Measurements from ENCODE around the gene CAPN11. TPM values are rescaled to one million over a fixed set of nuclear protein-coding genes. Genes with fewer than 3 reads are reported as not detected.
"Not testable (repeated sequence)": the region's sequence is repeated elsewhere in the genome, so short reads cannot be mapped to it uniquely, and the experiment has no call there.

CAPN11 gene
- total RNA-seq, 1 experiment from 2014 or later: not detected

DNA sequence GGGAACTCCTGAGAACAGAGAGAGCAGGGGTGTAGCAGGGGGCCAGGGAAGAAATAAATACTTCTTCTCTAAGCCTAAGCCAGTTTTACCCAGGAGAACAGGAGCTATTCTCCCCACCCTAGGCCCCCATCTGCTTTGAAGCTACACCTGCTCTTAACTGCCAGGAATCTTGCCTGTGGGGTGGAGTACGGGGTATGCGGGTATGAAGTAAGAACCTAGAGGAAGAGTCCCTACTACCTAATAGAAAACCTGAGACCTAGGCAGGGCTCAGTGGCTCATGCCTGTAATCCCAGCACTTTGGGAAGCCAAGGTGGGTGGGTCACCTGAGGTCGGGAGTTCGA, 66.3 kb downstream of the CAPN11 start:
- no peak for DNase-seq (ENCODE audit: extremely low read depth, low read depth)

- DNase-seq (ENCODE audit: extremely low read depth, low read depth): no peak
Observed at GRCh38 chr6:44225579-44226325, 67.1 kb downstream of the CAPN11 start.

- no peak for DNase-seq (ENCODE audit: extremely low read depth, low read depth)
Observed at GRCh38 chr6:44226368-44227147, 67.9 kb downstream of the CAPN11 start.

DNA sequence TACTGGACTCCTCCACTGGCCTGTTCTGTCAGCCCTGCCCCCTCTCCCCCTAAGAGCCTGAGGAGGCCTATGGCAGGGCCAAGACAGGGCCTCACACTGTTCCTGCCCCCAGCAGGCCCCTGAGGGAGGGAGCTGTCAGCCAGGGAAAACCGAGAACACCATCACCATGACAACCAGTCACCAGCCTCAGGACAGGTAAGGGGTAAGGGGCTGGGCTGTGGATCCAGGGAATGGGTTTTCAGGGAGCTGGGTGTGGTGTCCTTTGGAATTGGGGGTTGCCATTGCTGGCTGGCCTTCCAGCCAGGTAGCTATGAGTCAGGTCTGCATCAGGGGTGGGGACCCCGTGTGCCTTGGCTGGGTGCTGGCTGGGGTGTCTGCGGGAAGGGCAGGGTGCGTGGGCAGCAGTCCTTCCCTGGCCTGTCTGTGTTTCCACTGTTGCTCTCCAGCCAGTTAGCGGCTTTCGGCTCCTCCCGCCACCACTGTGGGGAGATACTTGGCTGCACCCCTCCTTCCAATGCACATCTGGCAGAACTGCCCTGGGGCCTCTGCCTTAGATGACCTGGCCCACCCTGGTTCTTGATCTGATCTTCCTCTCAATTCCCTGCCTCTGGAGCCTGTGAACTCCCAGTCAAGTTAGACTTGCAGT, 68.7 kb downstream of the CAPN11 start:
- DNase-seq (ENCODE audit: extremely low read depth, low read depth): no peak

DNA sequence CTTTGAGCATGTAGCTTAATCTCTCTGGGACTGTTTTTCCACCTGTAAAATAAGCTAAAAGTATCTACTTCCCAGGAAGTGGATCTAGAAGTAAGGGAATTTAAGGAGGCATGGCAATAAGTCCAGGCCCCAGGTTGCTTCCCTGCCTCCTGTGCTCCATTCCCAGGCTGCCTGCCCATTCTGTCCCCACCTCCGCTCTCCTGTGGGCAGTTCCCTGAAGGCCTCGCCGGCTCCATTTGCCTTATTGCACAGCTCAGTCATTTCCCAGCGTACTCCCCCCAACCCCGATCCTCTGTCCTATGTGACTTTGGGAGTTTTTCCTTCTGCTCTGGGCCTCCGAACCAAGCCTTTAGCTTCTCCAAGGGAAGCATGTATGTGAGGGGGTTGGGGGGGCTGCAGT, 69.4 kb downstream of the CAPN11 start:
- DNase-seq (ENCODE audit: extremely low read depth, low read depth): no peak

- DNase-seq (ENCODE audit: extremely low read depth, low read depth): no peak
Observed at GRCh38 chr6:44228433-44228832, 69.8 kb downstream of the CAPN11 start.

GRCh38 chr6:44228836-44229235, 70.2 kb downstream of the CAPN11 start:
- DNase-seq (ENCODE audit: extremely low read depth, low read depth): no peak

GRCh38 chr6:44229376-44230033, 70.9 kb downstream of the CAPN11 start:
- DNase-seq (ENCODE audit: extremely low read depth, low read depth): no peak

DNA sequence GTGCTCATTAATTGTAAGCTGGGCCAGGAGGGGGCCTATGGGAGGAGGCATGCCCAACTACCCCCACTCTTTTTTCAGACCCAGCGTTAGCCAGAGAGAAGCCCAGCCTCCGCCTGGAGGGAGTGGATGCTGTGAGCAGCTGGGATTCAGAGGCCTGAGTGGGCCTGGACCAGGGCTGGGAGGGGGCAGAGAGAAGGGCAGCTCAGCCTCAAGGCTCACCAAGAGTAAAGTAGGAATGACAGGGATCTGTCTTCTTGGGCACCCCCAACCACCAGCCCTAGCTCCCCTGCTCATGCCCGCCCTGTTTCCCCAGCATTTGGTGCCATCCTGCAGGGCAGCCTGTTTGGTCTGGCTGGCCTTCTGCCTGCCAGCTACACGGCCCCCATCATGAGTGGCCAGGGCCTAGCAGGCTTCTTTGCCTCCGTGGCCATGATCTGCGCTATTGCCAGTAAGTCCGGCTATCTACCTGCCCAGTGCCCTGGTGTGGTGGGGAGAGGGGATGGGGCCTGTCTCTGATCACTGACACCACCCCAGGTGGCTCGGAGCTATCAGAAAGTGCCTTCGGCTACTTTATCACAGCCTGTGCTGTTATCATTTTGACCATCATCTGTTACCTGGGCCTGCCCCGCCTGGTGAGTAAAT, 71.5 kb downstream of the CAPN11 start:
- no peak for DNase-seq (ENCODE audit: extremely low read depth, low read depth)

DNA sequence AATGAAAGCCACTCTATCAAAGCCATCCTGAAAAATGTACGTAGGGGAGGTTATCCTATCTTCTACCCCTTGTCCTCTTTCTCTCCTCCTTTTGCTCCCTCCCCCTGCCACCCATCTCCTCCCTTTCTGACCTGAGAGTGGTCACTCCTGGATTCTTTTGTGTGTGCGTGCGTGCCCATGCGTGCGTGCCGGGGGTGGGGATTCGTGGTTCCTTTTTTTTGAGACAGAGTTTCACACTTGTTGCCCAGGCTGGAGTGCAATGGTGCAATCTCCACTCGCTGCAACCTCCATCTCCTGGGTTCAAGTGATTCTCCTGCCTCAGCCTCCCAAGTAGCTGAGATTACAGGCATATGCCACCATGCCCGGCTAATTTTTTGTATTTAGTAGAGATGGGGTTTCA, 72.8 kb downstream of the CAPN11 start:
- DNase-seq (ENCODE audit: extremely low read depth, low read depth): not testable (repeated sequence)

- no peak for DNase-seq (ENCODE audit: extremely low read depth, low read depth)
Observed at GRCh38 chr6:44232676-44233566, 74.3 kb downstream of the CAPN11 start.

- no peak for DNase-seq (ENCODE audit: extremely low read depth, low read depth)
Observed at GRCh38 chr6:44233567-44234100, 75.0 kb downstream of the CAPN11 start.

Small RNAs within 50 kb of the gene (small RNA-seq; reads per million reads assigned to genes)
- 0 reads per million in 2 experiments for gene RN7SL811P

Other genes starting within 250 kb of the CAPN11 start
- gene MRPL14, start 31.4 kb upstream of the CAPN11 start, total RNA-seq (2014; rRNA removed; shearing (Covaris generic)): 41.4 and 43.9 TPM in 2 replicates
- gene TMEM63B, start 31.3 kb upstream of the CAPN11 start, total RNA-seq (2014; rRNA removed; shearing (Covaris generic)): 17.7 and 17.8 TPM in 2 replicates
- not detected in 2 replicates for gene MYMX, start 58.1 kb downstream of the CAPN11 start, total RNA-seq (2014; rRNA removed; shearing (Covaris generic))
- gene SLC29A1, start 64.8 kb downstream of the CAPN11 start, total RNA-seq (2014; rRNA removed; shearing (Covaris generic)): 13.4 and 16.2 TPM in 2 replicates
- gene HSP90AB1, start 88.3 kb downstream of the CAPN11 start, total RNA-seq (2014; rRNA removed; shearing (Covaris generic)): 828 and 915 TPM in 2 replicates
- 60.6 and 67.5 TPM in 2 replicates for gene SLC35B2, start 98.7 kb downstream of the CAPN11 start, total RNA-seq (2014; rRNA removed; shearing (Covaris generic))
- 2.4 and 4.4 TPM in 2 replicates for gene NFKBIE, start 106.7 kb downstream of the CAPN11 start, total RNA-seq (2014; rRNA removed; shearing (Covaris generic))
- gene TMEM151B, start 111.6 kb downstream of the CAPN11 start, total RNA-seq (2014; rRNA removed; shearing (Covaris generic)): not detected in 2 replicates
- gene AARS2, start 154.5 kb downstream of the CAPN11 start, total RNA-seq (2014; rRNA removed; shearing (Covaris generic)): 7.8 and 8.5 TPM in 2 replicates
- gene SPATS1, start 183.8 kb downstream of the CAPN11 start, total RNA-seq (2014; rRNA removed; shearing (Covaris generic)): not detected in 2 replicates
- 13.9 and 16.3 TPM in 2 replicates for gene CDC5L, start 228.9 kb downstream of the CAPN11 start, total RNA-seq (2014; rRNA removed; shearing (Covaris generic))

Measured in NCI-H460 (cell line).